ENCODE data around the gene OGDH. TPM values are rescaled to one million over a fixed set of nuclear protein-coding genes. Genes with fewer than 3 reads are reported as not detected.
"Not testable (repeated sequence)": the region's sequence is repeated elsewhere in the genome, so short reads cannot be mapped to it uniquely, and the experiment has no call there.

The OGDH gene
- total RNA-seq, 1 experiment from 2014 or later: 69.1 TPM

- TF ChIP-seq ATF3 (IDR thresholded peaks at IDR 0.05): no peak
- H3K79me2 ChIP-seq (ENCODE audit: insufficient read depth, low read length): peaks cover 7% of the 10 kb centered on the region
- no TSS peak for BruUV-seq (replicated peaks)
- peaks cover 7% of the 10 kb centered on the region; the same call in 1 of the 2 replicates for H4K20me1 ChIP-seq (ENCODE audit: insufficient read depth)
- H3K9me3 ChIP-seq (ENCODE audit: control insufficient read depth in 1 of 2, insufficient read depth in 1 of 2, low read depth in 1 of 2, low read length in 2 of 2): no peaks in the 10 kb centered on the region
- RAD21 ChIA-PET (ENCODE audit: low non-redundant PET in 1 of 2, low total read pairs in 2 of 2, uncharacterized antibody in 2 of 2, unreplicated experiment in 2 of 2): interaction anchor here in 1 of 2 experiments (0.6 kb wide), 1 partner anchor 13 kb away, joined by 3 read pairs; no protein-coding TSS in a partner anchor
- POLR2A ChIA-PET: no interaction called here
- H3K36me3 ChIP-seq (ENCODE audit: control insufficient read depth in 1 of 2, insufficient read depth in 2 of 2, low read length in 2 of 2): peaks cover 12 to 18% of the 10 kb centered on the region in 2 experiments; a peak in 3 of 4 replicates
- no peak overlapping the region for H3K27ac ChIP-seq (ENCODE audit: low read depth, low read length)
- H3K27me3 ChIP-seq (ENCODE audit: insufficient read depth, low read length): no peaks in the 10 kb centered on the region
- CTCF ChIA-PET: interaction anchor here (1.7 kb wide), 2 partner anchors 12 to 27 kb away, joined by 3 read pairs; partner anchors contain the start of gene DDX56
- H3K9ac ChIP-seq (ENCODE audit: low read length): no peak overlapping the region
- no peaks in the 10 kb centered on the region for H3K9me2 ChIP-seq (ENCODE audit: insufficient read depth)
- peaks cover 11 to 26% of the 10 kb centered on the region in 2 experiments for H3K4me1 ChIP-seq (ENCODE audit: control insufficient read depth in 1 of 2, insufficient read depth in 2 of 2, low read length in 2 of 2)
- H2AFZ ChIP-seq (ENCODE audit: low read depth, low read length, poor library complexity, severe bottlenecking): no peak overlapping the region
- intact Hi-C loops (cut with micrococcal nuclease): no loop called here
- DNase-seq (ENCODE audit: low read depth, low spot score): no peak
- H3K4me2 ChIP-seq (ENCODE audit: low read length): peak overlapping the region; percentile 66; the same call in 1 of the 2 replicates
- no peak for ATAC-seq
- no peak overlapping the region for H3K4me3 ChIP-seq (replicated peaks in 1 of 2; ENCODE audit: low read depth in 1 of 2, low read length in 2 of 2)
These were observed 44.9 kb upstream of the OGDH start for GRCh38 chr7:44561481-44561880.

- H3K4me2 ChIP-seq (ENCODE audit: low read length): peak overlapping the region; percentile 66
- ATAC-seq: peak; percentile 57
- H3K27me3 ChIP-seq (ENCODE audit: insufficient read depth, low read length): no peaks in the 10 kb centered on the region
- TF ChIP-seq POLR2A (IDR thresholded peaks at IDR 0.05; ENCODE audit: borderline replicate concordance, extremely low read depth, insufficient read depth, insufficient read length) (no peak), JUND (IDR thresholded peaks at IDR 0.05) (peak; percentile 44), FOSL1 (IDR thresholded peaks at IDR 0.05; ENCODE audit: low read depth) (peak; percentile 37)
- CTCF ChIA-PET: interaction anchor here (1.7 kb wide), 2 partner anchors 11 to 28 kb away, joined by 3 read pairs; partner anchors contain the start of gene DDX56
- no peak overlapping the region for H2AFZ ChIP-seq (ENCODE audit: low read depth, low read length, poor library complexity, severe bottlenecking)
- no peak for DNase-seq (ENCODE audit: low read depth, low spot score)
- H3K4me1 ChIP-seq (ENCODE audit: control insufficient read depth in 1 of 2, insufficient read depth in 2 of 2, low read length in 2 of 2): peaks cover 11 to 26% of the 10 kb centered on the region in 2 experiments
- 0 out of 2 replicates have a peak overlapping the region, but pooled peaks have one; percentile 28 for H3K9ac ChIP-seq (ENCODE audit: low read length)
- H3K9me2 ChIP-seq (ENCODE audit: insufficient read depth): no peaks in the 10 kb centered on the region
- RAD21 ChIA-PET (ENCODE audit: low non-redundant PET in 1 of 2, low total read pairs in 2 of 2, uncharacterized antibody in 2 of 2, unreplicated experiment in 2 of 2): no interaction called here
- intact Hi-C loops (cut with micrococcal nuclease): no loop called here
- no peaks in the 10 kb centered on the region for H3K9me3 ChIP-seq (ENCODE audit: control insufficient read depth in 1 of 2, insufficient read depth in 1 of 2, low read depth in 1 of 2, low read length in 2 of 2)
- H3K36me3 ChIP-seq (ENCODE audit: control insufficient read depth in 1 of 2, insufficient read depth in 2 of 2, low read length in 2 of 2): peaks cover 17 to 22% of the 10 kb centered on the region in 2 experiments; a peak in 3 of 4 replicates
- peaks cover 7% of the 10 kb centered on the region for H3K79me2 ChIP-seq (ENCODE audit: insufficient read depth, low read length)
- BruUV-seq (replicated peaks): no TSS peak
- H3K27ac ChIP-seq (ENCODE audit: low read depth, low read length): peak overlapping the region; percentile 11; the same call in 1 of the 2 replicates
- peaks cover 7% of the 10 kb centered on the region; the same call in 1 of the 2 replicates for H4K20me1 ChIP-seq (ENCODE audit: insufficient read depth)
- H3K4me3 ChIP-seq (replicated peaks in 1 of 2; ENCODE audit: low read depth in 1 of 2, low read length in 2 of 2): peak overlapping the region in 1 of 2 experiments; percentile 36; a peak in 2 of 4 replicates
- POLR2A ChIA-PET: interaction anchor here (0.6 kb wide), 1 partner anchor 244 kb away, joined by 3 read pairs; no protein-coding TSS in a partner anchor
These were observed 44.3 kb upstream of the OGDH start for GRCh38 chr7:44561962-44562621.

- H2AFZ ChIP-seq (ENCODE audit: low read depth, low read length, poor library complexity, severe bottlenecking); RAD21 ChIA-PET (ENCODE audit: low non-redundant PET in 1 of 2, low total read pairs in 2 of 2, uncharacterized antibody in 2 of 2, unreplicated experiment in 2 of 2); BruUV-seq (replicated peaks); intact Hi-C loops (cut with micrococcal nuclease); H4K20me1 ChIP-seq (ENCODE audit: insufficient read depth); H3K9me2 ChIP-seq (ENCODE audit: insufficient read depth); H3K9me3 ChIP-seq (ENCODE audit: control insufficient read depth in 1 of 2, insufficient read depth in 1 of 2, low read depth in 1 of 2, low read length in 2 of 2); H3K27me3 ChIP-seq (ENCODE audit: insufficient read depth, low read length); DNase-seq (ENCODE audit: low read depth, low spot score): not testable (repeated sequence)
- Histone ChIP-seq H3K4me3 (replicated peaks in 1 of 2; ENCODE audit: low read depth in 1 of 2, low read length in 2 of 2) (peak overlapping the region in 1 of 2 experiments; percentile 36; a peak in 2 of 4 replicates), H3K9ac (ENCODE audit: low read length) (0 out of 2 replicates have a peak overlapping the region, but pooled peaks have one; percentile 28), H3K36me3 (ENCODE audit: control insufficient read depth in 1 of 2, insufficient read depth in 2 of 2, low read length in 2 of 2) (peaks cover 22 to 27% of the 10 kb centered on the region in 2 experiments; a peak in 3 of 4 replicates), H3K27ac (ENCODE audit: low read depth, low read length) (peak overlapping the region; percentile 11; the same call in 1 of the 2 replicates), H3K4me2 (ENCODE audit: low read length) (peak overlapping the region; percentile 66), H3K79me2 (ENCODE audit: insufficient read depth, low read length) (peaks cover 10% of the 10 kb centered on the region), H3K4me1 (ENCODE audit: control insufficient read depth in 1 of 2, insufficient read depth in 2 of 2, low read length in 2 of 2) (peaks cover 11 to 26% of the 10 kb centered on the region in 2 experiments)
- POLR2A ChIA-PET: interaction anchor here (0.6 kb wide), 1 partner anchor 243 kb away, joined by 3 read pairs; no protein-coding TSS in a partner anchor
- CTCF ChIA-PET: interaction anchor here (1.7 kb wide), 1 partner anchor 28 kb away, joined by 3 read pairs; no protein-coding TSS in a partner anchor
- peak; percentile 1; the same call in 1 of the 2 replicates for ATAC-seq
These were observed 43.8 kb upstream of the OGDH start for GRCh38 chr7:44562622-44562962.

Data from HCT116 (cell line).